Smooth muscle cell (in vitro differentiated cells): ENCODE data around the gene PEAR1. TPM values are rescaled to one million over a fixed set of nuclear protein-coding genes. Genes with fewer than 3 reads are reported as not detected.

Experiments used
- DNase-seq: peaks from one replicate; lab custom pipeline; 2025; ENCODE audit not compliant: unreplicated experiment; lab: John Stamatoyannopoulos, UW
- H2AFZ ChIP-seq: fragments of 200-600 bp; sonication (generic); 2 replicates; pipeline ENCODE4 v1.6.0; 2016; ENCODE audit warnings: antibody characterized with exemption, low read depth, mild to moderate bottlenecking
- H3F3A ChIP-seq: fragments of 200-600 bp; sonication (generic); 2 replicates; pipeline ENCODE4 v1.6.0; 2017; ENCODE audit warnings: antibody characterized with exemption, low read depth
- H3K27ac ChIP-seq: fragments of 200-600 bp; sonication (generic); 2 replicates; pipeline ENCODE4 v1.5.1; 2016; ENCODE audit warnings: low read depth, mild to moderate bottlenecking
- H3K27me3 ChIP-seq: fragments of 200-600 bp; sonication (generic); 2 replicates; pipeline ENCODE4 v1.6.1; 2016; ENCODE audit warnings: low read depth, mild to moderate bottlenecking
- H3K36me3 ChIP-seq: fragments of 200-600 bp; sonication (generic); 2 replicates; pipeline ENCODE4 v1.5.1; 2016; ENCODE audit warnings: low read depth
- H3K4me1 ChIP-seq: fragments of 200-600 bp; sonication (generic); 2 replicates; pipeline ENCODE4 v1.5.1; 2016; ENCODE audit warnings: low read depth
- H3K4me2 ChIP-seq: fragments of 200-600 bp; sonication (generic); 2 replicates; pipeline ENCODE4 v1.6.0; 2016; ENCODE audit warnings: mild to moderate bottlenecking
- H3K4me3 ChIP-seq: fragments of 200-600 bp; sonication (generic); 2 replicates; pipeline ENCODE4 v1.5.1; 2016; ENCODE audit warnings: mild to moderate bottlenecking
- H3K79me2 ChIP-seq: fragments of 200-600 bp; sonication (generic); 2 replicates; pipeline ENCODE4 v1.6.0; 2016; ENCODE audit warnings: low read depth, mild to moderate bottlenecking
- H3K9ac ChIP-seq: fragments of 200-600 bp; sonication (generic); 2 replicates; pipeline ENCODE4 v1.6.0; 2016; ENCODE audit warnings: low read depth
- H3K9me3 ChIP-seq: fragments of 200-600 bp; sonication (generic); replicated peaks from 2 replicates; pipeline ENCODE4 v1.5.1; 2016; ENCODE audit warnings: low read depth
- H4K20me1 ChIP-seq: fragments of 200-600 bp; sonication (generic); 2 replicates; pipeline ENCODE4 v1.6.0; 2016; ENCODE audit warnings: low read depth
- CTCF ChIP-seq: fragments of 200-600 bp; sonication (generic); IDR thresholded peaks from 2 replicates; pipeline ENCODE4 v1.5.1; 2017; ENCODE audit warnings: borderline replicate concordance, mild to moderate bottlenecking, antibody characterized with exemption; ENCODE audit not compliant: insufficient read depth, poor library complexity, severe bottlenecking
- WGBS: methylation state at CpG from one replicate; pipeline ENCODE4 v1.1.7; 2016; ENCODE audit warnings: low lambda C conversion rate; 5-methylcytosine and 5-hydroxymethylcytosine counted together
- polyA plus RNA-seq: library from polyadenylated mRNA; unstranded; fragments of >200 nt; fragmentation: Nextera tagmentation; extraction: Ambion mirVana; gene quantifications from 2 replicates; pipeline ENCODE4 v1.2.1, GENCODE V29; 2016
- total RNA-seq: library from RNA; depleted of rRNA; stranded (reverse); fragments of >200 nt; gene quantifications from 2 replicates; pipeline ENCODE4 v1.2.3, GENCODE V29; 2014

PEAR1 gene
- total and polyA plus RNA-seq, 2 experiments from 2014 or later, result 2.3 to 3.7 TPM

GRCh38 chr1:156883919-156884318, 9.6 kb upstream of the PEAR1 start:
- Histone ChIP-seq H3K36me3 (no peaks in the 10 kb centered on the region), H3K27ac (no peak overlapping the region), H2AFZ (no peak overlapping the region), H3K9ac (no peak overlapping the region), H3F3A (no peaks in the 10 kb centered on the region), H3K4me2 (no peak overlapping the region), H3K79me2 (no peaks in the 10 kb centered on the region), H3K9me3 (no peaks in the 10 kb centered on the region), H3K27me3 (no peaks in the 10 kb centered on the region), H3K4me3 (no peak overlapping the region), H4K20me1 (no peaks in the 10 kb centered on the region), H3K4me1 (peaks cover 12% of the 10 kb centered on the region)
- no peak for TF ChIP-seq CTCF
- no peak for DNase-seq
- WGBS, result 88% methylated on average over 7 of the region's 7 CpGs

- Histone ChIP-seq H4K20me1 (no peaks in the 10 kb centered on the region), H3K4me1 (peaks cover 12% of the 10 kb centered on the region), H3K9ac (no peak overlapping the region), H3K4me3 (no peak overlapping the region), H2AFZ (no peak overlapping the region), H3K4me2 (no peak overlapping the region), H3K79me2 (no peaks in the 10 kb centered on the region), H3K36me3 (no peaks in the 10 kb centered on the region), H3K9me3 (no peaks in the 10 kb centered on the region), H3F3A (no peaks in the 10 kb centered on the region), H3K27me3 (no peaks in the 10 kb centered on the region), H3K27ac (no peak overlapping the region)
- TF ChIP-seq CTCF, result no peak
- WGBS, result 34% methylated on average over 10 of the region's 10 CpGs
- no peak for DNase-seq
Measured at GRCh38 chr1:156884560-156885184, 8.8 kb upstream of the PEAR1 start.

GRCh38 chr1:156885314-156885713, 8.2 kb upstream of the PEAR1 start:
- no peaks in the 10 kb centered on the region for H4K20me1 ChIP-seq
- WGBS, result 70% methylated on average over 1 of the region's 1 CpG
- H2AFZ ChIP-seq, result no peak overlapping the region
- H3K4me2 ChIP-seq, result no peak overlapping the region
- no peaks in the 10 kb centered on the region for H3K9me3 ChIP-seq
- H3K36me3 ChIP-seq, result no peaks in the 10 kb centered on the region
- DNase-seq, result no peak
- H3K4me1 ChIP-seq, result peaks cover 12% of the 10 kb centered on the region
- H3K9ac ChIP-seq, result no peak overlapping the region
- no peak overlapping the region for H3K4me3 ChIP-seq
- H3F3A ChIP-seq, result no peaks in the 10 kb centered on the region
- H3K27me3 ChIP-seq, result no peaks in the 10 kb centered on the region
- no peak for TF ChIP-seq CTCF
- H3K27ac ChIP-seq, result no peak overlapping the region
- H3K79me2 ChIP-seq, result no peaks in the 10 kb centered on the region

GRCh38 chr1:156885880-156886355, 7.6 kb upstream of the PEAR1 start:
- DNase-seq, result no peak
- Histone ChIP-seq H3K27ac (no peak overlapping the region), H3K4me2 (no peak overlapping the region), H3K36me3 (no peaks in the 10 kb centered on the region), H3K79me2 (no peaks in the 10 kb centered on the region), H3K4me1 (peaks cover 12% of the 10 kb centered on the region), H4K20me1 (no peaks in the 10 kb centered on the region), H2AFZ (no peak overlapping the region), H3K9me3 (no peaks in the 10 kb centered on the region), H3K27me3 (no peaks in the 10 kb centered on the region), H3K9ac (no peak overlapping the region), H3F3A (no peaks in the 10 kb centered on the region), H3K4me3 (no peak overlapping the region)
- WGBS, result 58% methylated on average over 13 of the region's 13 CpGs
- TF ChIP-seq CTCF, result no peak
